Karpas-422 (cell line): ENCODE measurements around the gene CFAP46. TPM values are rescaled to one million over a fixed set of nuclear protein-coding genes. Genes with fewer than 3 reads are reported as not detected.

ENCODE experiments used
- DNase-seq: peaks from one replicate; pipeline ENCODE4 v3.0.0-alpha.2; 2015
- H2AFZ ChIP-seq: fragments of 200-600 bp; sonication (generic); 2 replicates; pipeline ENCODE4 v1.6.1; 2014; ENCODE audit warnings: antibody characterized with exemption, low read length, mixed read lengths
- H3K27ac ChIP-seq: fragments of 200-600 bp; sonication (generic); 2 replicates; pipeline ENCODE4 v1.5.1; 2014; ENCODE audit warnings: mild to moderate bottlenecking, low read length, moderate library complexity
- H3K27me3 ChIP-seq: fragments of 200-600 bp; sonication (generic); 2 replicates; pipeline ENCODE4 v1.6.1; 2014; ENCODE audit warnings: low read length, mixed read lengths
- H3K36me3 ChIP-seq: fragments of 200-600 bp; sonication (generic); 2 replicates; pipeline ENCODE4 v1.6.1; 2014; ENCODE audit warnings: low read length, mixed read lengths; ENCODE audit not compliant: insufficient read depth
- H3K4me1 ChIP-seq: fragments of 200-600 bp; sonication (generic); 2 replicates; pipeline ENCODE4 v1.6.1; 2014; ENCODE audit warnings: mild to moderate bottlenecking, low read length, mixed read lengths
- H3K4me2 ChIP-seq: fragments of 200-600 bp; sonication (generic); 2 replicates; pipeline ENCODE4 v1.6.1; 2014; ENCODE audit warnings: low read length, low read depth, mild to moderate bottlenecking; ENCODE audit not compliant: poor library complexity, severe bottlenecking
- H3K4me3 ChIP-seq: fragments of 200-600 bp; sonication (generic); 2 replicates; pipeline ENCODE4 v1.5.1; 2014; ENCODE audit warnings: mild to moderate bottlenecking, antibody characterized with exemption, low read length, mixed read lengths
- H3K79me2 ChIP-seq: fragments of 200-600 bp; sonication (generic); 2 replicates; pipeline ENCODE4 v1.6.1; 2014; ENCODE audit warnings: mild to moderate bottlenecking, low read length, mixed read lengths
- H3K9ac ChIP-seq: fragments of 200-600 bp; sonication (generic); 2 replicates; pipeline ENCODE4 v1.6.0; 2014; ENCODE audit warnings: low read length
- H3K9me2 ChIP-seq: fragments of 200-600 bp; sonication (generic), shearing (Covaris generic); replicated peaks from 2 replicates; pipeline ENCODE4 v1.6.0; 2014; ENCODE audit warnings: mild to moderate bottlenecking, low read length, moderate library complexity; ENCODE audit not compliant: insufficient read depth
- H3K9me3 ChIP-seq: fragments of 300-700, 200-600 bp; sonication (generic); 2 replicates; pipeline ENCODE4 v1.6.1; 2014; ENCODE audit warnings: low read length, mixed read lengths
- H4K20me1 ChIP-seq: fragments of 200-600 bp; sonication (generic); 2 replicates; pipeline ENCODE4 v1.6.1; 2014; ENCODE audit warnings: mild to moderate bottlenecking, antibody characterized with exemption, low read length, low read depth; ENCODE audit not compliant: insufficient read depth
- total RNA-seq: library from RNA; depleted of rRNA; stranded (reverse); fragments of >200 nt; shearing (Covaris generic); gene quantifications from 2 replicates; pipeline ENCODE4 v1.2.3, GENCODE V29; 2014; ENCODE audit warnings: low replicate concordance

The CFAP46 gene
- total RNA-seq, 1 experiment from 2014 or later: 0.22 TPM

DNA sequence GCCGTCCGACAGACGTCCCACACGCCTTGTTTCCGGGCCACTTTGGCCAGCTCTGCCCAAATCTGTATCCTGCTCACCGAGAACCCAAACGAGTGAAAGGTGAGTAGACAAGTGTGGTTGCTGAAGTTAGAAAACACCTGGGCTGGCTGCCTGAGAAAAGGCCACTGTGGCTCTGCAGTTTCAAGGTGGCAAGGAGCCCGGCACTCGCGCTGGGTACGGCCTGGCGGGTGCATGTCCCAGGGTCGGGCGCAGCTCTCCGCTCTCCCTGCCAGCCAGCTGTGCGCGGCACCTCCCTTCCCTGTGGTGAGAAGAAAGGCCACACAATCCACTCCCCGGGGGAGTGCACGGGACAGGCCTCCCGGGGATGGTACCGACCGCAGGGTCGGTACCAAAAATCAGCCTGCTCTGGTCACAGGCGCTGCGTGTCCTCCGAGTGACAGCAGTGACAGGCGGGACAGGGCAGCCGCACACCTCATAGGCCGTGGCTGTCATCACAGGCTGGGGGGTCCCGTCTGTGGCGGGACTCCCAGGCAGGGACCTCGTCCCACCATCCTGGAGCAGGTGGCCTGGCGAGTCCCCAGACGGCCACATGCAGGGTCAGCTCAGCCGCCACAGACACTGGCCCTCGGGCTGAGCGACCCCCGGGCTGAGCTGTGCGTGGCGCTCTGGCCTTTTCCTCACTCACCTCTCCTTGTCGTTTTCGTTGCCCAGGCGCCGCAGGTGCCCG, 22.8 kb downstream of the CFAP46 start:
- DNase-seq: no peak
- H3K27ac ChIP-seq: no peak overlapping the region
- H3K9ac ChIP-seq: no peak overlapping the region
- H3K4me2 ChIP-seq: no peak overlapping the region
- no peaks in the 10 kb centered on the region for H3K79me2 ChIP-seq
- H3K9me2 ChIP-seq: no peaks in the 10 kb centered on the region
- no peaks in the 10 kb centered on the region for H4K20me1 ChIP-seq
- H3K4me3 ChIP-seq: no peak overlapping the region
- H3K9me3 ChIP-seq: no peaks in the 10 kb centered on the region
- H3K27me3 ChIP-seq: no peaks in the 10 kb centered on the region
- H3K36me3 ChIP-seq: no peaks in the 10 kb centered on the region
- peaks cover 27% of the 10 kb centered on the region for H3K4me1 ChIP-seq
- no peak overlapping the region for H2AFZ ChIP-seq

DNA sequence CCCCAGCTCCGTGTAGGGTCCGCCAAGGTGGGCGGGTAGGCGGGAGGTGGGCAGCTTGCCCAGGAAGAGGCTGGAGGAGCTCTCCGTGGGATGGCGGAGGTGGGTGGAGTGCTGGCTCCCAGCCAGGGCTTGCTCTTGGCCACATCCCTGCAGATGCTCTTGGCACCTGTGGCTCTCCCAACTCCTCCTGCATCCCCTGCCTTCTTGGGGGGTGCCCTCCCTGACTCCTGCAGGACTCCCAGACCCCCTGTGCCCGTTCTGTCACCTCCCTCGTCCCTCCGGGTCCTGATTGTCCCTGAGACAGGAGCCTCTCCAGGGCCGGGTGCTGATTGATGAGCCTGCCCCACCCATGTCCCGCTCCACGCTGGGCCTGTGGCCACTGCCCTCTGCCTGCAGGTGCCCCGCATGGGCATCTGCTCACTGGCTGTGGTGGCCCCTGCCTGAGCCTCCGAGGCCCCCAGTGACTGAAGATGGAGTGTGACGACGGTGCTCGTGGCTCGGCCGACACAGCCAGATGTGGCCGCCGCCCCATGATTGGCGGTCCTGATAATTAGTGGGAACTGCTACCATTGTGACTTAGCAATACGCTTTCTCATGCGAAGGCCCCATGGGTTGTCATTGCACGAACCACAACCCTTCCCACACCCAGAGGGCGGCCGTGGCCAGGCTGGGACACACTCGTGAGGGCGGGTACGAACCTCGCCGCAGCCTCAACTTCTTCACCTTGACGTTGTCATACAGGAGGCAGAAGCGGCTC, 23.6 kb downstream of the CFAP46 start:
- Histone ChIP-seq H3K79me2 (no peaks in the 10 kb centered on the region), H3K4me1 (peaks cover 29% of the 10 kb centered on the region), H2AFZ (no peak overlapping the region), H3K27me3 (no peaks in the 10 kb centered on the region), H3K9me3 (no peaks in the 10 kb centered on the region), H3K4me2 (no peak overlapping the region), H3K9me2 (no peaks in the 10 kb centered on the region), H3K27ac (no peak overlapping the region), H3K36me3 (no peaks in the 10 kb centered on the region), H4K20me1 (no peaks in the 10 kb centered on the region), H3K9ac (no peak overlapping the region), H3K4me3 (no peak overlapping the region)
- no peak for DNase-seq

DNA sequence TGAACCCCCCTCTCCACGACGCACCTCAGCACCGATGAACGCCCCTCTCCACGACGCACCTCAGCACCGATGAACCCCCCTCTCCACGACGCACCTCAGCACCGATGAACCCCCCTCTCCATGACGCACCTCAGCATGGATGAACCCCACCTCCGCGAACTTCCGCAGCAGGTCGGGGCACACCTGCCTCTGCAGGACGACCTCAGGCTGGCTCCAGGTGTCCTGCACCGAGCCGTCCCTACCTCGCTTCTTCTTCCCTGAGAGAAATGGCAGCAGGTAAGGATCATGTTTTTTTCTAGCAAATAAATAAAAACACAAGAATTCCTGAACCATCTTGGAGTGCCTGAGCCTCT, 24.1 kb downstream of the CFAP46 start:
- no peak overlapping the region for H3K27ac ChIP-seq
- H3K9me2 ChIP-seq: no peaks in the 10 kb centered on the region
- no peaks in the 10 kb centered on the region for H3K36me3 ChIP-seq
- no peak for DNase-seq
- no peak overlapping the region for H2AFZ ChIP-seq
- peaks cover 35% of the 10 kb centered on the region for H3K4me1 ChIP-seq
- no peaks in the 10 kb centered on the region for H4K20me1 ChIP-seq
- no peaks in the 10 kb centered on the region for H3K27me3 ChIP-seq
- no peak overlapping the region for H3K4me2 ChIP-seq
- no peak overlapping the region for H3K9ac ChIP-seq
- no peaks in the 10 kb centered on the region for H3K9me3 ChIP-seq
- H3K4me3 ChIP-seq: no peak overlapping the region
- no peaks in the 10 kb centered on the region for H3K79me2 ChIP-seq

DNA sequence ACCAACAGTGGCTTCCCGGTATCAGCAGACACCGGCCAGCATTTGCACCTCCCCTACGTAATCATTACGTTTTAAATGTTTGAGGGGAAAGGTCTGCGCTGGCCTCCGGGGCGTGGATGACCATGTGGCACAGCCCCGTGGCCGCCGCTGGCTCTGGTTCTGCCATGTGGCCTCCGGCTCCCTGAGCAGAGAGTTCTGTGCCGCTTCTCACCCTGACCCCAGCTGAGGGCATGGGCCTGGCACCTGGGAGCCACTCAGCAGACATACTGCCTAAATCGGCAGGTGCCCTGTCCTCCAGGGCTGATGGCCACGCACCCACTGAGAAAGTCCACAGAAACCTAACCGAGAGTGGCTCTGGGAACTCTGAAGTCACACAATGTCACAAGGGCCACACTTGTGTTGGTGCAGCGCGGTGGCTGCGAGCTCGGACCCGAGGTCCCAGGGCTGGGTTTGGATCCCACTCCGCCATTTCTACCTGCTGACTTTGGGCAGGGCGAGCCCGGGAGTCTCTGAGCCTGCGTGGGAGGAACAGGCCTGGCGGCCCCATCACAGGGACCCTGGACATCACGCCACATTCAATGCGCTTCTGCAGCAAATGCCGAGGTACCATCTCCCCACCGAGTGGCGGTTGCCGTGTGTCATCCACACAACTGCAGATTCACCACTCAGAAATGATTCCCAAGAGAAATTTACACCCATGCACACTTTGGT, 25.3 kb downstream of the CFAP46 start:
- Histone ChIP-seq H3K79me2 (no peaks in the 10 kb centered on the region), H3K4me2 (peak overlapping the region; percentile 84), H2AFZ (no peak overlapping the region), H3K9me3 (no peaks in the 10 kb centered on the region), H3K27ac (no peak overlapping the region), H3K9ac (peak overlapping the region; percentile 53), H3K36me3 (no peaks in the 10 kb centered on the region), H3K4me3 (peak overlapping the region; percentile 51; the same call in 1 of the 2 replicates), H3K4me1 (peaks cover 39% of the 10 kb centered on the region), H4K20me1 (no peaks in the 10 kb centered on the region), H3K9me2 (no peaks in the 10 kb centered on the region), H3K27me3 (no peaks in the 10 kb centered on the region)
- DNase-seq: no peak

DNA sequence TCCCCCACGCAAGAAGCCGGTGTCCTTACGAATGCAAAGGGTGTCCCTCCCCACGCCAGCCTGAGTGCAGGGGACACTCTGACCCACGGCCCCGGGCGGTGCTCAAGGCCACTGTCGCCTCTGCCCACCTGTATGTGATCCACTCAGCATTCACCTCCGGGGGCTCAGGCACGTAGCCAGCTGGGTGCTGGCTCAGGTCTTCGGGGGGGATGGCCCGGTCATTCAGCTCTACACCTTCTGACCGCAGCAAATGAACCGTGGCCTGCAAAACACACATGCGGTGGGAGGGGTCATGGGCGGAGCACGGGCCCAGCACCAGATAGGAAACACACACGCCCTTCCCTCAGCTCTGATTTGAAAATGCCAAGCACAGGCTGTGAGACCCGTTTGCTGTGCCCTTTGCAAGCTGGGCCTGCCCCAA, 25.9 kb downstream of the CFAP46 start:
- Histone ChIP-seq H3K27me3 (no peaks in the 10 kb centered on the region), H3K4me2 (peak overlapping the region; percentile 84), H3K79me2 (no peaks in the 10 kb centered on the region), H4K20me1 (no peaks in the 10 kb centered on the region), H3K36me3 (no peaks in the 10 kb centered on the region), H3K9me3 (no peaks in the 10 kb centered on the region), H3K27ac (peak overlapping the region; percentile 98), H2AFZ (no peak overlapping the region), H3K9ac (peak overlapping the region; percentile 55), H3K4me1 (peaks cover 42% of the 10 kb centered on the region), H3K4me3 (peak overlapping the region; percentile 51; the same call in 1 of the 2 replicates), H3K9me2 (no peaks in the 10 kb centered on the region)
- peak; percentile 57 for DNase-seq

DNA sequence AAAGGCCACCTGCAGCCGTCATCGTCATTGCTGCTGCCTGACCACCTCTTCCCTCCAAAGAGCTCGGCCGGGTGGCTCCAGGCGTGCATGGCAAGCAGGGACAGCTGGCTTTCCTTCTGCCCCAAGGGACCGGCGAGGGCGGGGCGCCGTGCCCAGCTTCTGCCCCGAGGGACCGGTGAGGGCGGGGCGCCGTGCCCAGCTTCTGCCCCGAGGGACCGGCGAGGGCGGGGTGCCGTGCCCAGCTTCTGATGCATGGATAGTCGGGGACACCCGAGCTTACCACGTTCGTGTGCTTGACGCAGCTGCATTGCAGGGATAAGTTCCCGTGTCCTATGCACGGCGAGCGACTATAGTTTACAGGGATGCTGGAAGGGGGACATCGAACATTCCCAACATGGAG, 27.0 kb downstream of the CFAP46 start:
- peak; percentile 91 for DNase-seq

DNA sequence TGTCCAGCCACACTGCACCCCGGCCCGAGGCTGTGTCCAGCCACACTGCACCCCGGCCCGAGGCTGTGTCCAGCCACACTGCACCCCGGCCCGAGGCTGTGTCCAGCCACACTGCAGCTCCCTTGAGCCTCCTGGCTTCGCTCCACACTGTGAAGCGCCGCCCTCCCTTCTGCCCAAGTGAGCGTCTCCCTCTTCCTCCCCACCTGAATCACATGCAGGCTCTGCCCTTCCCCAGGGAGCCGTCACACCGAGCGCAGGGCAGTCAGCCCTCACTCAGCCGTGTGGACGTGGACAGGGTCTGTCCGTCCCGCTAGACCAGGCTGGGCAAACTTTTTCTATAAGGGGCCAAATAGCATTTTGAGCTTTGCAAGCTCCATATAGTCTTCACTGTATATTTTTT, 27.6 kb downstream of the CFAP46 start:
- H3K4me3 ChIP-seq: peak overlapping the region; percentile 52
- peak overlapping the region; percentile 84 for H3K4me2 ChIP-seq
- H3K36me3 ChIP-seq: no peaks in the 10 kb centered on the region
- H3K4me1 ChIP-seq: peaks cover 42% of the 10 kb centered on the region
- H4K20me1 ChIP-seq: no peaks in the 10 kb centered on the region
- H3K9ac ChIP-seq: peak overlapping the region; percentile 74
- no peaks in the 10 kb centered on the region for H3K27me3 ChIP-seq
- H3K27ac ChIP-seq: peak overlapping the region; percentile 98
- H3K79me2 ChIP-seq: no peaks in the 10 kb centered on the region
- H2AFZ ChIP-seq: no peak overlapping the region
- H3K9me2 ChIP-seq: no peaks in the 10 kb centered on the region
- no peaks in the 10 kb centered on the region for H3K9me3 ChIP-seq
- peak; percentile 84 for DNase-seq

More for the DNA sequence above, 27.0 kb downstream of the CFAP46 start:
- Histone ChIP-seq H3K36me3 (no peaks in the 10 kb centered on the region), H3K4me1 (peaks cover 42% of the 10 kb centered on the region), H3K27ac (peak overlapping the region; percentile 98), H2AFZ (no peak overlapping the region), H3K4me3 (peak overlapping the region; percentile 52; the same call in 1 of the 2 replicates), H3K4me2 (peak overlapping the region; percentile 84), H3K9ac (peak overlapping the region; percentile 74; the same call in 1 of the 2 replicates), H3K9me2 (no peaks in the 10 kb centered on the region), H3K27me3 (no peaks in the 10 kb centered on the region), H3K79me2 (no peaks in the 10 kb centered on the region), H4K20me1 (no peaks in the 10 kb centered on the region), H3K9me3 (no peaks in the 10 kb centered on the region)
